CD4-positive, alpha-beta T cell treated with Interleukin-17A for 1 hour (primary cell): ENCODE measurements around the gene LINC00237.

Source experiments
- DNase-seq: peaks from one replicate; pipeline ENCODE4 v3.0.0-alpha.2; 2020

The LINC00237 gene

GRCh38 chr20:21125072-21125848 is 19.1 kb upstream of the LINC00237 start:
- DNase-seq: no peak

GRCh38 chr20:21124190-21124589 is 18.0 kb upstream of the LINC00237 start:
- no peak for DNase-seq

- no peak for DNase-seq
Observed at GRCh38 chr20:21118782-21119181, 12.6 kb upstream of the LINC00237 start.

GRCh38 chr20:21118138-21118537 is 12.0 kb upstream of the LINC00237 start:
- DNase-seq: no peak

GRCh38 chr20:21117521-21117920 is 11.4 kb upstream of the LINC00237 start:
- DNase-seq: no peak

GRCh38 chr20:21114584-21114983 is 8.4 kb upstream of the LINC00237 start:
- DNase-seq: no peak

GRCh38 chr20:21113697-21114096 is 7.5 kb upstream of the LINC00237 start:
- DNase-seq: no peak

- no peak for DNase-seq
Observed at GRCh38 chr20:21111416-21111815, 5.3 kb upstream of the LINC00237 start.

GRCh38 chr20:21110811-21111210 is 4.7 kb upstream of the LINC00237 start:
- DNase-seq: no peak

GRCh38 chr20:21109144-21109543 is 3.0 kb upstream of the LINC00237 start:
- no peak for DNase-seq

- DNase-seq: peak; percentile 9
Observed at GRCh38 chr20:21105429-21106170, 558 bp downstream of the LINC00237 start.

- no peak for DNase-seq
Observed at GRCh38 chr20:21104921-21105320, 1.2 kb downstream of the LINC00237 start.

- DNase-seq: no peak
Observed at GRCh38 chr20:21104466-21104761, 1.7 kb downstream of the LINC00237 start.

- DNase-seq: peak; percentile 12
Observed at GRCh38 chr20:21103582-21104465, 2.3 kb downstream of the LINC00237 start.

GRCh38 chr20:21102603-21103311 is 3.4 kb downstream of the LINC00237 start:
- peak; percentile 59 for DNase-seq

- DNase-seq: peak; percentile 33
Observed at GRCh38 chr20:21101932-21102575, 4.1 kb downstream of the LINC00237 start.

- DNase-seq: peak; percentile 18
Observed at GRCh38 chr20:21101453-21101931, 4.7 kb downstream of the LINC00237 start.

GRCh38 chr20:21100578-21101452 is 5.3 kb downstream of the LINC00237 start:
- no peak for DNase-seq

GRCh38 chr20:21099751-21100577 is 6.2 kb downstream of the LINC00237 start:
- peak; percentile 57 for DNase-seq
